NCI-H510A treated with DMSO at 0.1 percent for 48 hours (cell line): ENCODE data around the gene DAB2.

Source experiments
- DNase-seq: peaks from one replicate; lab custom pipeline; 2025; lab: John Stamatoyannopoulos, UW

The DAB2 gene

GRCh38 chr5:39424736-39425637, at the start of gene DAB2:
Gene DAB2, minus strand, starts transcription at chr5:39424980. Its CDS starts 30,660 bp downstream, at chr5:39394320.
- DNase-seq, result no peak

GRCh38 chr5:39473156-39473775, 48.5 kb upstream of the DAB2 start:
- DNase-seq, result no peak

- DNase-seq, result no peak
Observed at GRCh38 chr5:39471836-39472508, 47.2 kb upstream of the DAB2 start.

GRCh38 chr5:39470811-39471210, 46.0 kb upstream of the DAB2 start:
- no peak for DNase-seq

- DNase-seq, result no peak
Observed at GRCh38 chr5:39469777-39470415, 45.1 kb upstream of the DAB2 start.

GRCh38 chr5:39469176-39469575, 44.4 kb upstream of the DAB2 start:
- DNase-seq, result no peak

GRCh38 chr5:39466846-39467245, 42.1 kb upstream of the DAB2 start:
- DNase-seq, result no peak

- DNase-seq, result no peak
Observed at GRCh38 chr5:39465843-39466242, 41.1 kb upstream of the DAB2 start.

- DNase-seq, result no peak
Observed at GRCh38 chr5:39465097-39465496, 40.3 kb upstream of the DAB2 start.

GRCh38 chr5:39464088-39464487, 39.3 kb upstream of the DAB2 start:
- DNase-seq, result no peak

GRCh38 chr5:39462211-39462610, 37.4 kb upstream of the DAB2 start:
- no peak for DNase-seq

- no peak for DNase-seq
Observed at GRCh38 chr5:39461007-39461682, 36.4 kb upstream of the DAB2 start.

- no peak for DNase-seq
Observed at GRCh38 chr5:39459907-39460306, 35.1 kb upstream of the DAB2 start.

GRCh38 chr5:39459071-39459470, 34.3 kb upstream of the DAB2 start:
- DNase-seq, result no peak

- no peak for DNase-seq
Observed at GRCh38 chr5:39455645-39456044, 30.9 kb upstream of the DAB2 start.

- DNase-seq, result no peak
Observed at GRCh38 chr5:39453606-39454005, 28.8 kb upstream of the DAB2 start.

GRCh38 chr5:39452846-39453245, 28.1 kb upstream of the DAB2 start:
- DNase-seq, result no peak

- DNase-seq, result no peak
Observed at GRCh38 chr5:39451276-39451941, 26.6 kb upstream of the DAB2 start.

GRCh38 chr5:39450487-39450886, 25.7 kb upstream of the DAB2 start:
- no peak for DNase-seq

GRCh38 chr5:39449591-39449990, 24.8 kb upstream of the DAB2 start:
- no peak for DNase-seq

GRCh38 chr5:39448506-39449128, 23.8 kb upstream of the DAB2 start:
- no peak for DNase-seq
